ENCODE measurements around the gene SPAAR.

DNA sequence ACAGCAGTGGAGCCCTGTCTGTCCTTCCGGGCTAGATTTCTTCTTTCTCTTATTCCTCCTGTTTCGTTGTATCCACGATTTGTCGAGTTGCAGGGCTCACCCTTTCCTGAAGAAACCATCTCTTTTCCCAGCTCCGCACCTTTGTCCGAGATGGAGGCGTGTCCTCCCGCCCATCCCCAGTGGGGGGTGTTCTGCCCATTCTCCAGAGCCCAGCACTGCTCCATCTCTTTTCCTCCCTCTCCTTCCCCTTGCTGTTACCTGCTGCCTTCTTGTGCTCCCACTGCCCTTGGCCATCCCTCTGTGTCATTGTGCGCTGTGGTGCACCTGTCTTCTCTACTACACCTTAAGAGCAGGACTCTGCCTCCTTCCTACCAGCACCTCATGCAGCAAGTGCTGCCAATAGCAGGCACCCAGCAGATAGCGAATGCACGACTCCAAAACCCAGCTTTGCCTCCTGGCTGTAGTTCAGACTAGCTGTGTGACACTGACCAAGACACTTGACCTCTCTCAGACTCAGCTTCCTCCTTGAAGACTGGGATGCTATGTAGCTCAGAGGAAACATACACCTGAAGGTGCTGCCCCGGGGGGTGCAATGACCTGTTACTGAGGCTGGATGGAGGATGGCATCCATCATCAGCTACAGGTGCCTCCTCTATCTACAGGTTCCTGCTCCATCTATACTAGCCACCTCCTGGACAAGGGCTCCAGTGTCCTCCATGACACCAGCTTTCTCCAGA is 48.0 kb upstream of the SPAAR start:
- TF ChIP-seq EZH2 (IDR thresholded peaks at IDR 0.05; ENCODE audit: borderline replicate concordance, low read length) (no peak), CTCF (IDR thresholded peaks at IDR 0.05; ENCODE audit: low read length) (no peak)
